DMS153 treated with DMSO at 0.1 percent for 48 hours (cell line): ENCODE results near the gene NR1H4.
"Not testable (repeated sequence)": the region's sequence is repeated elsewhere in the genome, so short reads cannot be mapped to it uniquely, and the experiment has no call there.

Source experiments
- DNase-seq: peaks from one replicate; lab custom pipeline; 2025; ENCODE audit not compliant: unreplicated experiment; lab: John Stamatoyannopoulos, UW

Gene NR1H4

GRCh38 chr12:100565987-100566545 lies 92.4 kb downstream of the NR1H4 start:
- DNase-seq, result no peak

- no peak for DNase-seq
Observed at GRCh38 chr12:100566887-100567637, 93.4 kb downstream of the NR1H4 start.

DNA sequence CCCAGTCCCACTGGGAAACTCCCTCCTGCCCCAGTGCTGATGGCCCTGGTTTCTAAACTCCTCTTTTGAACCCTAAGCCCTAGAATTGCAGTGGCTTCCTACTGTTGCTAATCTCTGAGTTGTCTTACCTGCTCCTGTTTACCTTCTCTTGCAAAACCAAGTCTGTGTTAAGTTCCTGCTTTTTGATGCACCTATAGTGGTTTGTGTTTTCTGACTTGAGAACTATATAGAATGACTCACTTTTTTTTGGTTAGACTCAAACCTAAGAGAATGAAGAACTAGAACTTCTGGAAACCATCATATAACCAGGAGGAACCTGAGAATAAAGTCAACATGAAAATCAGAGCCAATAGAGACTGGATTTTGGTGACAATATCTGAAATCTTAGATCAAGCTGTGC lies 94.3 kb downstream of the NR1H4 start:
- no peak for DNase-seq

GRCh38 chr12:100572184-100572583 lies 98.5 kb downstream of the NR1H4 start:
- no peak for DNase-seq

DNA sequence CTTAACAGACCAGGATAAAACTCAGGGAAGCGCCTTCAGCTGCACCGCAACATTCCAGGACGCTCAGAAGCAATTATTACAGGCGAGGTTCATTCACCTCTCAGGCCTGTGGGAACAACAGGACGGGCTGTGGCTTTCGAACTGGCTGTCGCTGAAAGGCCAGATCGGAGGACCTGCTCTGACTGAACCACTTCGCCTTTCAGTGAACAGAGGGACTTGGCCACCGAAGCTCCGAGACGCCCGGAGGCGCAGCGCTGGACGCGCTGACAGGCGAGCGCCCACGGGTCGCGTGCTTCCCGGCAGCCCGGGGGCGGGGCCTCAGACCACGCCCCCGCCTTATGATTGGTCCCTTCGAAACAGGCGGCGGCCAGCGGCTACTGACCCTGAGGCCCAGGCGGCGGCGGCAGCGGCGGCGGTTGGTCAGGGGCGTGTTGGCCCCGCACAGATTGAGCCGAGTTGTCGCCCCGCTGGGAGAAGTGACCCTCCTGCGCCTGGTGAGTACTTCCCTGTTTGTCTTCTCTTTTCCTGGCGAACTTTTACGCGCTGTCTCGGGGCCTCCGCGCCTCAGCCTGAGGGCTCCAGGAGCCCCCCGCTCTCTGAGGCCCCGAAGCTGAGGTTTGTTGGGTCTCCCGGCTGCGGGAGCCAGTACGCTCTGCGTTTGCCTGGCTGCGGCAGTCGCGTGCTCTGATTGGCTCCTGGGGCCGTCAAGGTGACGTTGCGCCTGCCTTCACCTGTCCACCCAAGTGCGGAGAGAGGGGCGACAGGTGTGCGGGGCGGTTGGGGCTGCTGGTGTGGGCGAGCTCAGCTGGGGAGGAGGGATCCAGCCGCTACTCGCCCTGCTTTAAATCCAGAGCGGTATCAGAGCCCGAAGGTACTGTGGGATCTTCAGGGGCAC lies 99.9 kb downstream of the NR1H4 start, which contains the start of gene GAS2L3:
Gene GAS2L3 (plus strand): TSS at position 393 of the 895 bp plus-strand sequence. CDS start 21,221 bp downstream, outside the sequence.
- DNase-seq, result peak; percentile 84

GRCh38 chr12:100574187-100575074 lies 100.8 kb downstream of the NR1H4 start:
- DNase-seq, result no peak

DNA sequence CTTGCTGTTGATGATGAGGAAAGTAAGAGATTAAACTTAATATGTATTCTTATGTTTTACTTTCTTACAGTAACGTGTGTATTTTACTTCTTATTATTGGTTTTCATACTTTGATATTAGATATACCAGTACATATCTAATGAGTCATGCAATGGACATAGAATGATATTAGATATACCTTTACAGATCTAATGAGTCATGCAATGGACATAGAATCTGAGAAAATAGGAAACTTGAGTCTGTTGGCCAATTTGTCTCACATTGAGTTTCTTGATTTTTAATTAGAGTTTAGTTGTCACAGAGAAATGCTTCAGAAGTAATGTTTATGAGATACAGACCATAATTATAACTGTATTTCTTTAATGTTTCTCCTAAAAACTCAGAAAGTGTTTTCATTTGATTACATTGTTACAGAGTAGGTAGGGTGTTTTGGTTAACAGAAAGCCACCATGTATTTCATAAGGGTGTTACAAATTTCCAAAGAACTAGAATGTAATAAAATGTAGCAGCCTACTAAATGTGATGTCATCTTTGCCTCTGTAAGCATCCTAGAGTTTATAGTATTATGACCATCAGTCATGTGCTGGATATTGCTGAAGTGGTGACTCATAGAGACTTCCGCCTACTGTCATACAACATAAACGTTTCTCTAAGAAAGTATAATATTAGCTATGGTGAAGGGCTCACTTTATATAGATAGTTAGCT lies 102.8 kb downstream of the NR1H4 start:
- no peak for DNase-seq

GRCh38 chr12:100578923-100579322 lies 105.3 kb downstream of the NR1H4 start:
- DNase-seq, result no peak

DNA sequence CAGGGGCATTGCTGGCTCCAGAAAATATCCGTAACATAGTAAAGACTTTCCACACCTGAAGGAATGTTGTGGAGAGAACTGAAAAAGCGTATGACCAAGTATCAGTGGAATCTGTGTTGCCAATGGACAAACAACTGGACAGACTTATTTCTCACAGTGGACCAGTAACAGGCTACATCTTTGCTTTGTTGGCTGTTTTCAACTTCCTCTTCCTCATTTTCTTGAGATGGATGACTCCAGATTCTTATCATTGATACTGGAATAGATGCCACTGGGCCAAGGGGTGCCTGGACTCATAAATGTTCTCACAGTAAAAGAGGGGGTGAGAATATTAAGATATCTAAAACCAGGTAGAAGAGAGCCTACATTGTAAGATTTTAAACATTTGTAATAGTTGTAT lies 106.2 kb downstream of the NR1H4 start:
- no peak for DNase-seq

- DNase-seq, result no peak
Observed at GRCh38 chr12:100584256-100584655, 110.6 kb downstream of the NR1H4 start.

- no peak for DNase-seq
Observed at GRCh38 chr12:100591979-100592378, 118.3 kb downstream of the NR1H4 start.

- no peak for DNase-seq
Observed at GRCh38 chr12:100593490-100593889, 119.8 kb downstream of the NR1H4 start.

GRCh38 chr12:100601626-100602025 lies 128.0 kb downstream of the NR1H4 start:
- no peak for DNase-seq

GRCh38 chr12:100602997-100603396 lies 129.3 kb downstream of the NR1H4 start:
- not testable (repeated sequence) for DNase-seq

DNA sequence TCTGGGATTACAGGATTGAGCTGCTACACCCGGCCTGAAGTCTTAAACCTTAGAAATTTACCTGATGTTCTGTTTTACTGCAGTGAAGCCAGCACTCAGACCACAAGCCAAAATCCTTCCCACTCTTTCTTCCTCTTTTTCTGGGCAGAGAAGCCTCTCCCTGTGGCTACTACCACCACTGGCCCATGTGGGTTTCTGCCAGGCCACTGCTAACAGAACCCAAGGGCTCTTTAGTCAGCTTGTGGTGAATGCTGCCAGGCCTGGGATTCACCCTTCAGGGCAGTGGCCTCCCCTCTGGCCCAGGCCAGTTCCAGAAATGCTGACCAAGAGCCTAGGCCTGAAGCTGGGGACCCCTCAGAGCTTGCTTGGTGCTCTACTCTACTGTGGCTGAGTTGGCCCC lies 135.1 kb downstream of the NR1H4 start:
- DNase-seq, result no peak

GRCh38 chr12:100610666-100611430 lies 137.2 kb downstream of the NR1H4 start:
- DNase-seq, result no peak

DNA sequence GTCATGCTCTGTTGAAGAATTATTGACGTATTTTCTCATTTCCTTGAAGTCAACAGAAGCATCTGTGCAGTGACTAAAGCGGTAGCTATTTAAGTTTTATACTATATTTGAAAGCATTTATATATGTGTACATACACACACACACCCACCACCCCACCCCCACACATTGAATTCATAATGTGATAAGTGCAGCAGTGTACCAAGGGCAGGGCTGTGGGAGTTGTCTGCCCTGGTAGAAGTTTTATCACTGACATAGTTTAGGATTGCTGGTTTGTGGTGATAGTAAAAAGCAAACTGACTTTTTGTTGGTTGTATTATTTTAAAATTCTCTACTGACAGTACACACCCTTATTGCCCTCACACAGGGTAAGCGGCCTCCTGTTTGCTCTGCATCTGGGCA lies 138.9 kb downstream of the NR1H4 start:
- DNase-seq, result no peak
